ENCODE data around the gene AMMECR1. TPM values are rescaled to one million over a fixed set of nuclear protein-coding genes. Genes with fewer than 3 reads are reported as not detected.

Gene AMMECR1
- polyA plus RNA-seq, 3 donors = 2.1 to 3.3 (median 2.9) TPM

GRCh38 chrX:110146521-110146920 lies 171.4 kb downstream of the AMMECR1 start:
- no peak overlapping the region for H3K4me3 Mint-ChIP-seq
- peak; percentile 20 to 40 (median 38) for DNase-seq
- no CpG with 5 or more reads among the region's 2 CpGs for WGBS (ENCODE audit: insufficient coverage)

GRCh38 chrX:110145854-110146253 lies 172.0 kb downstream of the AMMECR1 start:
- Histone ChIP-seq H3K4me3 (replicated peaks in 1 of 3; ENCODE audit: low read depth in 2 of 3, low read length in 3 of 3) (no peak overlapping the region), H2AFZ (ENCODE audit: insufficient read depth, low read depth, low read length, poor library complexity, severe bottlenecking) (no peak overlapping the region), H3K79me2 (ENCODE audit: insufficient read depth, low read length) (peaks cover 5% of the 10 kb centered on the region), H3K27me3 (ENCODE audit: control insufficient read depth in 2 of 2, insufficient read depth in 2 of 2, low read length in 2 of 2) (no peaks in the 10 kb centered on the region), H3K27ac (ENCODE audit: low read depth in 1 of 2, low read length in 2 of 2) (peak overlapping the region in 1 of 2 donors; percentile 45), H3K9ac (ENCODE audit: insufficient read depth, low read length, poor library complexity, severe bottlenecking) (no peak overlapping the region), H3K36me3 (replicated peaks in 1 of 2; ENCODE audit: control insufficient read depth in 1 of 2, insufficient read depth in 2 of 2, low read length in 2 of 2) (peaks cover 11 to 28% of the 10 kb centered on the region in 2 donors), H3K4me2 (replicated peaks; ENCODE audit: extremely low read depth, low read length, poor library complexity, severe bottlenecking) (no peak overlapping the region), H3K9me3 (replicated peaks in 1 of 2; ENCODE audit: control insufficient read depth in 1 of 2, insufficient read depth in 1 of 2, low read length in 2 of 2) (no peaks in the 10 kb centered on the region), H4K20me1 (ENCODE audit: insufficient read depth, low read length) (peaks cover 38% of the 10 kb centered on the region), H3K4me1 (ENCODE audit: control insufficient read depth in 1 of 2, insufficient read depth in 2 of 2, low read length in 2 of 2) (peaks cover 26 to 45% of the 10 kb centered on the region in 2 donors)
- Mint-ChIP-seq H3K27me3 (ENCODE audit: low read depth in 3 of 3) (peaks cover 0 to 5% (median 0%) of the 10 kb centered on the region in 3 donors), H3K27ac (peak overlapping the region in 2 of 7 donors; percentile 35 to 87), H3K36me3 (peaks cover 27 to 33% of the 10 kb centered on the region in 2 donors), H3K4me1 (peaks cover 42% of the 10 kb centered on the region), H3K4me3 (no peak overlapping the region), H3K9me3 (no peaks in the 10 kb centered on the region)
- WGBS (ENCODE audit: insufficient coverage) = no CpG with 5 or more reads among the region's 4 CpGs
- intact Hi-C loops (cut with micrococcal nuclease) = no loop called here
- peak; percentile 25 to 40 (median 32) for DNase-seq
- no peak for TF ChIP-seq CTCF (IDR thresholded peaks at IDR 0.05)

More at GRCh38 chrX:110146521-110146920, 171.4 kb downstream of the AMMECR1 start:
- peaks cover 26 to 39% of the 10 kb centered on the region in 2 donors for H3K4me1 ChIP-seq (ENCODE audit: control insufficient read depth in 1 of 2, insufficient read depth in 2 of 2, low read length in 2 of 2)
- peaks cover 36% of the 10 kb centered on the region for H3K4me1 Mint-ChIP-seq
- H3K9me3 Mint-ChIP-seq = no peaks in the 10 kb centered on the region
- H3K4me2 ChIP-seq (replicated peaks; ENCODE audit: extremely low read depth, low read length, poor library complexity, severe bottlenecking) = no peak overlapping the region
- no peak overlapping the region for H3K27ac ChIP-seq (ENCODE audit: low read depth in 1 of 2, low read length in 2 of 2)
- H3K36me3 Mint-ChIP-seq = peaks cover 27 to 33% of the 10 kb centered on the region in 2 donors
- peak overlapping the region in 1 of 7 donors; percentile 9 for H3K27ac Mint-ChIP-seq
- no peaks in the 10 kb centered on the region for H3K27me3 ChIP-seq (ENCODE audit: control insufficient read depth in 2 of 2, insufficient read depth in 2 of 2, low read length in 2 of 2)
- peaks cover 5% of the 10 kb centered on the region for H3K79me2 ChIP-seq (ENCODE audit: insufficient read depth, low read length)
- H2AFZ ChIP-seq (ENCODE audit: insufficient read depth, low read depth, low read length, poor library complexity, severe bottlenecking) = no peak overlapping the region
- no peak overlapping the region for H3K9ac ChIP-seq (ENCODE audit: insufficient read depth, low read length, poor library complexity, severe bottlenecking)
- peaks cover 0 to 5% (median 0%) of the 10 kb centered on the region in 3 donors for H3K27me3 Mint-ChIP-seq (ENCODE audit: low read depth in 3 of 3)
- peaks cover 11 to 28% of the 10 kb centered on the region in 2 donors for H3K36me3 ChIP-seq (replicated peaks in 1 of 2; ENCODE audit: control insufficient read depth in 1 of 2, insufficient read depth in 2 of 2, low read length in 2 of 2)
- peaks cover 38% of the 10 kb centered on the region for H4K20me1 ChIP-seq (ENCODE audit: insufficient read depth, low read length)
- TF ChIP-seq CTCF (IDR thresholded peaks at IDR 0.05) = peak; percentile 41
- H3K4me3 ChIP-seq (replicated peaks in 1 of 3; ENCODE audit: low read depth in 2 of 3, low read length in 3 of 3) = no peak overlapping the region
- no peaks in the 10 kb centered on the region for H3K9me3 ChIP-seq (replicated peaks in 1 of 2; ENCODE audit: control insufficient read depth in 1 of 2, insufficient read depth in 1 of 2, low read length in 2 of 2)
- intact Hi-C loops (cut with micrococcal nuclease) = no loop called here

All from CD14-positive monocyte (primary cell).